G401.6 (cell line): ENCODE results near the gene MCU.
"Not testable (repeated sequence)": the region's sequence is repeated elsewhere in the genome, so short reads cannot be mapped to it uniquely, and the experiment has no call there.

ENCODE experiments used
- FAIRE-seq: peaks from 2 replicates; lab custom pipeline; 2012; peaks lifted over from hg19 to GRCh38; lab: Jason Lieb, UNC

The MCU gene

DNA sequence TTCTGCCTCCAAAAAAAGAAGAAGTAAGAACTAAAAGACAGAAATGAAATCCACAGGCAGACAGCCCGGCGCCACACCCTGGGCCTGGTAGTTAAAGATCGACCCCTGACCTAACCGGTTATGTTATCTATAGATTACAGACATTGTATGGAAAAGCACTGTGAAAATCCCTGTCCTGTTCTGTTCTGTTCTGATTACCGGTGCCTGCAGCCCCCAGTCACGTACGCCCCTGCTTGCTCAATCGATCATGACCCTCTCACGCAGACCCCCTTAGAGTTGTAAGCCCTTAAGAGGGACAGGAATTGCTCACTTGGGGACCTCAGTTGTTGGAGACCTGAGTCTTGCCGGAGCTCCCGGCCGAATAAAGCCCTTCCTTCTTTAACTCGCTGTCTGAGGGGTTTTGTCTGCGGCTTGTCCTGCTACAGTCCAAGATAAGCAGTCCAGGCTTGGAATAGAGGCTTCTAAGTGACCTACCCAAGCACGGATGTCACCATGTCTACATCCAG, 212.1 kb downstream of the MCU start:
- FAIRE-seq: not testable (repeated sequence)

DNA sequence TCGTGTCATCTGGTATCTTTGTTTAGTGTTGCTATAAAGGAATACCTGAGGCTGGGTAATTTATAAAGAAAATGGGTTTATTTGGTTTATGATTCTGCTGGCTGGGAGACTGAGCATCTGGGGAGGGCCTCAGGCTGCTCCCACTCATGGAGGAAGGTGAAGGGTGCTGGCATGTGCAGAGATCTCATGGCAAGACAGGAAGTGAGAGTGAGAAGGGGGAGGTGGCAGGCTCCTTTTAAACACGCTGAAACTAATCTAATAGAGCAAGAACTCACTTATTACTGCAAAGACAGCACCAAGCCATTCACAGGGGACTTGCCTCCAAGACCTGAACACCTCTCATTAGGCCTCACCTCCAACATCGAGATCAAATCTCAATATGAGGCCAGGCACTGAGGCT, 212.9 kb downstream of the MCU start:
- no peak for FAIRE-seq

DNA sequence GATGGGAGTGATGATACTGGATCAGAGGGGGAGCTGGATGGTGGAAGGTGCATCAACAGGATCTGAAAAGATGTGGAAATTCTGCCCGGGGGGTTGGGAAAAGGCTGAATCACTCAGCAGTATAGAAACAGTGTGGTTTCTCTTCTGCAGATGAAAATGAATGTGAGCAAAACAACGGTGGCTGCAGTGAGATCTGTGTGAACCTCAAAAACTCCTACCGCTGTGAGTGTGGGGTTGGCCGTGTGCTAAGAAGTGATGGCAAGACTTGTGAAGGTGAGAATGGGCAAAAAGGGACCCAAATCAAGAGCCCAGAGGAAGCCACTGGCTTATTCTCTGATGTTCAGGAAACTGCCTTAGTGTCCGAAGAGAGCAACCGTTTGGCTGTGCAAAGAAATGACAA, 214.5 kb downstream of the MCU start:
- no peak for FAIRE-seq

DNA sequence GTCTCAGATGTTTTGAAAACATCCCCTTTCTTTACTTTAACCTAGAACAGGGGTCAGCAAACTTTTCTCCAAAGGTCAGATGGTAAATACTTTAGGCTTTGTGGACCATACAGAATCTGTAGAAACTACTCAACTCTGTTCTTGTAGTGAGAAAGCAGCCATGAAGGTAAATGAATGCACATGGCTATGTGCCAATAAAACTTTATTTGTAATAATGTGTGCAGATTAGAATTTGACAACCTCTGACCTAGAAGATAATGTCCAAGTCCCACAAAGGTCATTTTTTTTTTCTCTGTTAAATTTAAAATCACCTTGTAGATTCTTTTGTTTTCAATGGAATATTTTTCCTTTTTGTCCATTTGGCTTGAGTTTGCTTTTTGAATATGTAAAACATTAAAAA, 218.8 kb downstream of the MCU start:
- FAIRE-seq: no peak

DNA sequence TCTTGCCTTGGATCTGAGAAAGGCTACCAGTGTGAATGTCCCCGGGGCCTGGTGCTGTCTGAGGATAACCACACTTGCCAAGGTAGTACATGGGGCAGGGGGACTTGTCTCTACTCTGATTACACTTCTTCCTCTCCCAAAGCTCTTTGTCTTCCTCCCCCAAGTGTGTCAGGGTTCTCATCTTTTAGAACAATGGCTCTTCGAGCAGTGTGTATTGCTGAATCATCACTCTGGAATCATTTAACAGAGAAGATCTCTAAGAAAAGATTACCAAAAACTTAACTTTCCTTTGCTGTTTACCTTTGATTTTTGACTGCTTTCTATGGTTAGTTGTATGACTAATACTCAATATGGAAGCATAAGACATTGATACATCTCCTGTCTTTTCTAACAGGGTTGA, 219.8 kb downstream of the MCU start:
- FAIRE-seq: no peak

DNA sequence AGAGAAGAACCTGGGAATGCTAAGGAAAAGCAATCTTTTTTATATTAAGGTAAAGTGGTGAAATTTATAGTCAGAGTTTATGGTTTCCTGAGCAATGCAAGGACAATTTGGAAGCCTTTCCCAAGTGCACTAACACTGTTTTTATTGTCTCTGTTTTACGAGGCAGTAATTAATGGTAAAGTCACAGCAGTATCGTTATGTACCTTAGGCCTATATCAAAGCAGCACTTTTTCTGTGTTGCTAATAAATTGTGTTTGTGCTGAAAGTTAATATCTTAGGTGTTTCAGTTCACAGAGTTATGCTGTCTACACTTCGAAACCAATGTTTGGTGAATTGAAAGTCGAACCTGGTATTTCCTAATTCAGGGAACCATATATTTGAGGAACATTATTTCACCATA, 220.8 kb downstream of the MCU start:
- no peak for FAIRE-seq

DNA sequence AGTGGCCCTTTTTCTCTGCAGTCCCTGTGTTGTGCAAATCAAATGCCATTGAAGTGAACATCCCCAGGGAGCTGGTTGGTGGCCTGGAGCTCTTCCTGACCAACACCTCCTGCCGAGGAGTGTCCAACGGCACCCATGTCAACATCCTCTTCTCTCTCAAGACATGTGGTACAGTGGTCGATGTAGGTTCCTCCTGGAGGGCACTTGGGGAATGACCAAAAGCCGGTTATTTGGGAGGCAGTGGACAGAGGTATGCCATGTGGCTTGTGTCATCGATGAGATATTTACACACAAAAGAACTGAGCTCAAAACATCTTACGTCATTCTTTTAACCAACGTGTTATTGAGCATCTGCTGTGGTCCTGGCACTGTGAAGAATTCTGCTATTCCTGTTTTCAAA, 221.3 kb downstream of the MCU start:
- no peak for FAIRE-seq

DNA sequence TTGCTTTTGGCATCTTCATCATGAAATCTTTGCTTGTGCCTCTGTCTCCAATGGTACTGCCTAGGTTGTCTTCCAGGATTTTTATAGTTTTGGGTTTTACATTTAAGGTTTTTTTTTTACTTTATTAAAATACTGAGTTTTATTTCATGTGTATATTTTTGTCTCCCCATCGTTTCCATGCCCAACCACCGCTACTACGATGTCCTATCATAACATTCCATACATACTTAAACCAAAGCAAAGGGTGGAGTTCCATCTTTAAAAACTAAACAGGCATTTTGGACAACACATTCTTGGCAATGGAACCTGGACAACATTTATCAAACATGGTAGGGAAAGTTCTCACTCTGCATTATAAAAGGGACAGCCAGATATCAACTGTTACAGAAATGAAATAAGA, 225.3 kb downstream of the MCU start:
- FAIRE-seq: not testable (repeated sequence)

DNA sequence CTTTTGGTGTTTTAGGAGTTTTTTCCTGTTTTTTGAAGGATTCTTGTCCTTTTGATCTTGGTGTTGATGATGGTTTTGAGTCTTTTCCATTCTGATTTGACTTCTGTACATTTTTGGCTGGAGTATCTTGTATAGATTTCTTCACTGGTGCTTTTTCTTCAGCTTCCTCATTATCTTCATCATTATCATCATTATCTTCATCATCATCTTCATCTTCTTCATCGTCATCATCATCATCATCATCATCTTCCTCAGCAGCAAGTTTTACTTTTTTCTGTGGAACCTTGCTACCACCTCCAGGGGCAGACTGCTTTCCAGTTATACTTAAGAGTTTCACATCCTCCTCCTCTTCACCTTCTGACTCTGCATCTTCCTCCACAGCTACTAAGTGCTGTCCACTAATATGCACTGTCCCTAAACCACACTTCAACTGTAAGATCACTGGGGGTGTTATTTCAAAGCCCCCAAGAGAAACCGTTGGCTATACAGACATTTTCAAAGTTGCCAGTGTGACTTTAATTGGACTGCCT, 225.9 kb downstream of the MCU start:
- FAIRE-seq: not testable (repeated sequence)

DNA sequence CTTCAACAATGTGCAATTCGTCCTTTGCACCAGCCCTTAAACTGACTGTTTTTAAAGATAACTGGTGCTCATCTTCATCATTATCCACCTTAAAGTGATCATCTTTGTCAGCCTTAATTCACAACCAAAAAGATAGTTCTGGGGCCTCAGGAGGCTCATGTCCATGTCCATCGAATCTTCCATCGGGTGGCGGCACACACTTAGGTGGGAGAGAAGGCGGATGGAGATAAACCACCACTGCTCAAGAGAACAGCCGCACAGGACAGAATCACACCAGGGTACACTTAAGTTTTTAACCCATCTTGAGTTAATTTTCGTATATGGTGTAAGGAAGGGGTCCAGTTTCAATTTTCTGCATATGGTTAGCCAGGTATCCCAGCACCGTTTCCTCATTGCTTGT, 226.4 kb downstream of the MCU start:
- FAIRE-seq: no peak

DNA sequence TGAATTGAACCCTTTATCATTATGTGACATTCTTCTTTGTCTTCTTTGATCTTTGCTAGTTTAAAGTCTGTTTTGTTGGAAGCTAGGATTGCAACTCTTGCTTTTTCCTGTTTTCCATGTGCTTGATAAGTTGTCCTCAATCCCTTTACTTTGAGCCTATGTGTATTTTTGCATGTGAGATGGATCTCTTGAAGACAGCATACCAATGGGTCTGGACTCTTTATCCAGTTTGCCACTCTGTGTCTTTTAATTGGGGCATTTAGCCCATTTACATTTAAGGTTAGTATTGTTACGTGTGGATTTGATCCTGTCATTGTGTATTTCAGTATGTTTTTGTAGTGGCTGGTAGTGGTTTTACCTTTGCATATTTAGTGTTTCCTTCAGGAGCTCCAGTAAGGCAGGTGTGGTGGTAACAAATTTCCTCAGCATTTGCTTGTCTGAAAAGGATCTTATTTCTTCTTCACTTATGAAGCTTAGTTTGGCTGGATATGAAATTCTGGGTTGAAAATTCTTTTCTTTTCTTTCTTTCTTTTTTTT, 229.3 kb downstream of the MCU start:
- not testable (repeated sequence) for FAIRE-seq

DNA sequence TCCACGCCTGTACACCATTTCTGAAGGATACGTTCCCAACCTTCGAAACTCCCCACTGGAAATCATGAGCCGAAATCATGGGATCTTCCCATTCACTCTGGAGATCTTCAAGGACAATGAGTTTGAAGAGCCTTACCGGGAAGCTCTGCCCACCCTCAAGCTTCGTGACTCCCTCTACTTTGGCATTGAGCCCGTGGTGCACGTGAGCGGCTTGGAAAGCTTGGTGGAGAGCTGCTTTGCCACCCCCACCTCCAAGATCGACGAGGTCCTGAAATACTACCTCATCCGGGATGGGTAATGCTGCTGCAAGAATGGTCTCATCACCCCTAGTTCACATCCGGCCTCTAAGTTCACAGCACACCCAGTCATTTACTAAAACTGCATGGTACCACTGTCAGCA, 232.4 kb downstream of the MCU start:
- FAIRE-seq: no peak

DNA sequence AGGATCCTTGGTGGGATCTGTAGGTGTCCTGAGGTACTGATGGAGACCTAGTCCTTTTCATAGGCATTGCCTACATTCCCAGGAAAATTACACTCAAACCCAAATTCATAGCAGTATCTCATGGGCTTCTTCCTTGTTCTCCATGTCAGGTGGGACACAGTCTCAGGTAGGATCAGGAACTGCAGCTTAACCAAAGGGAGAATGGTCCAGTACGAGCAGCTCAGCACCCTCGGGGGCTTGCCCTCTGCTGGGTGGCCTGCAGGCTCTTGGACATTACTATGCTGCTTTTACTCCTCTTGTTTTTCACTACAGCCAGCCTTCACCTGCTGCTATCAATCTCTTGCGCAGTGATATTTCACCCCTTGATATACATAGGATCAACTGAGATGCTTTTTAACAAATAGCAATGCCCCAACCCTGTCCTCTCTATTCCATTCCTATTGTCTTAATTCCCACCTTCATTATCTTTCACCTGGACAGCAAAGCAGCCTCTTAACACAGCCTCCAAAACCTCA, 234.1 kb downstream of the MCU start:
- no peak for FAIRE-seq

DNA sequence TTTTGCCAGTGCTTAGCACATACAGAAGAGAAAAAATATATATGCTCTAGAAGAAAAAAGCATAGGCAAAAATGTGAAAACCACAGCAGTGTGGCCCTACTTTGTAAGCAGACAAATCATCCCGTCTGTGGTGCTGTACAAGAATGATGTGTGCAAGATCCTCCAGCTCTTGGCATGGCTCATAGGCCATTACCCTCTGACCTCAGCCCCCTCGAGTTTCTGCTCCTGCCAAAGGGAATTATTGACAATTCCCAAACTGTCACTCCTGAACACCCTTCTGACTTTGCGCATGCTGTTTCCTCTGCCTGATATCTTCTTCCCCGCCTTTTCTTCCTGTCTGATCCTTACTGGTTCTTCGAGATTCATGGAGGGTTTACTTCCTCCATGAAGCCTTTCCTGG, 235.5 kb downstream of the MCU start:
- no peak for FAIRE-seq

DNA sequence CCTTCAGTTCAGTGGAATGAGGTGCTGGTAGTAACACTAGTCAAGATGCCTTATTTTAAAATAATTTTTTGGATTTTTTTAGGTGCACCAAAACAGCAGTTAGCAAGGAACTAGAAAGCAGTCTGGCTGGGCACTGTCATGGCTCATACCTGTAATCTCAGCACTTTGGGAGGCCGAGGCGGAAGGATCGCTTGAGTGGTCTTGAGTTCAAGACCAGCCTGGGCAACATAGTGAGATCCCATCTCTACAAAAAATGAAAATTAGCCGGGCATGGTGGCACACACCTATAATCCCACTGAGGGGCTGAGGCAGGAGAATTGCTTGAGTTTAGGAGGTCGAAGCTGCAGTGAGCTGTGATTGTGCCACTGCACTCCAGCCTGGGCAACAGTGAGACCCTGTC, 236.9 kb downstream of the MCU start:
- FAIRE-seq: no peak

DNA sequence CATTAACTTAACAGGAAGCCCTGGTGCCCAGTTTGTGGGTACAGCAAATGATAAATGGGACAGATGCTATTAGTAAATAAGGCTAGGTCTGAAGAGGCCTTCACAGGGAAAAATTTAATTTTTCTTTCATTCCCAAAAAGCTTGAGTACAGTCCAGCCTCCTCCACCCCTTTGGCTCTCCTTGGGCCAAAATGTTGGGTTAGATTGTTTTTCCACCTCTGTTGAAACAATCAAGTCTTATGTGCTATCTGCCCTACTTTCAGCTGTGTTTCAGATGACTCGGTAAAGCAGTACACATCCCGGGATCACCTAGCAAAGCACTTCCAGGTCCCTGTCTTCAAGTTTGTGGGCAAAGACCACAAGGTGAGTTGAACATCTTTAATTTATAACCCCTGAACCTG, 238.3 kb downstream of the MCU start:
- FAIRE-seq: no peak

DNA sequence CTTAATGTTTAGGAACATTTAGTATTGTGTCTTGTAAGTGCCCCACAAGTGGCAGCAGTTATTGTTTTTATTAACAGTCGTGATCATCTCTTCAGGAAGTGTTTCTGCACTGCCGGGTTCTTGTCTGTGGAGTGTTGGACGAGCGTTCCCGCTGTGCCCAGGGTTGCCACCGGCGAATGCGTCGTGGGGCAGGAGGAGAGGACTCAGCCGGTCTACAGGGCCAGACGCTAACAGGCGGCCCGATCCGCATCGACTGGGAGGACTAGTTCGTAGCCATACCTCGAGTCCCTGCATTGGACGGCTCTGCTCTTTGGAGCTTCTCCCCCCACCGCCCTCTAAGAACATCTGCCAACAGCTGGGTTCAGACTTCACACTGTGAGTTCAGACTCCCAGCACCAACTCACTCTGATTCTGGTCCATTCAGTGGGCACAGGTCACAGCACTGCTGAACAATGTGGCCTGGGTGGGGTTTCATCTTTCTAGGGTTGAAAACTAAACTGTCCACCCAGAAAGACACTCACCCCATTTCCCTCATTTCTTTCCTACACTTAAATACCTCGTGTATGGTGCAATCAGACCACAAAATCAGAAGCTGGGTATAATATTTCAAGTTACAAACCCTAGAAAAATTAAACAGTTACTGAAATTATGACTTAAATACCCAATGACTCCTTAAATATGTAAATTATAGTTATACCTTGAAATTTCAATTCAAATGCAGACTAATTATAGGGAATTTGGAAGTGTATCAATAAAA, 240.5 kb downstream of the MCU start:
- FAIRE-seq: no peak

DNA sequence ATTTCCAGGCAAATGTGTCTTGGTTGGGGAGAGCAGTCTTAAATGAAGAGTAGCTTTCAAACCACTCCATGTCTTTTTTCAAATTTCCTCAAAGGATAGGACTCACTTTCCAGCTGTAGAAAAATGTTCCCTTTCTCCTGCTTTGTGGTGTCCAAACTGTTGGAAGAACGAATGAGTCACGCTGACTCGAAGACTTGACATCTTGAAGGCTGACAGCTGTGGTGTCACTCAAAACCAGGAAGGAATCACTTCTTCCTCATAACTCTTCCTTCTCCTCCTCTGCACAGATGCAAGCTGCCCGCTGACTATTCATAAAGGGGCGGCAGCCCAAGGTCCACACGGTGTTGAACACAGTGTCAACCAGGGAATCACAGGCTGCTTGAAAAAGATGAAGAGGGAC, 243.4 kb downstream of the MCU start:
- FAIRE-seq: no peak
